ENCODE results near the gene POLR3E. TPM values are rescaled to one million over a fixed set of nuclear protein-coding genes. Genes with fewer than 3 reads are reported as not detected.

The POLR3E gene
- total and polyA plus RNA-seq, 11 donors, result 15.2 to 72.6 (median 31.3) TPM

DNA sequence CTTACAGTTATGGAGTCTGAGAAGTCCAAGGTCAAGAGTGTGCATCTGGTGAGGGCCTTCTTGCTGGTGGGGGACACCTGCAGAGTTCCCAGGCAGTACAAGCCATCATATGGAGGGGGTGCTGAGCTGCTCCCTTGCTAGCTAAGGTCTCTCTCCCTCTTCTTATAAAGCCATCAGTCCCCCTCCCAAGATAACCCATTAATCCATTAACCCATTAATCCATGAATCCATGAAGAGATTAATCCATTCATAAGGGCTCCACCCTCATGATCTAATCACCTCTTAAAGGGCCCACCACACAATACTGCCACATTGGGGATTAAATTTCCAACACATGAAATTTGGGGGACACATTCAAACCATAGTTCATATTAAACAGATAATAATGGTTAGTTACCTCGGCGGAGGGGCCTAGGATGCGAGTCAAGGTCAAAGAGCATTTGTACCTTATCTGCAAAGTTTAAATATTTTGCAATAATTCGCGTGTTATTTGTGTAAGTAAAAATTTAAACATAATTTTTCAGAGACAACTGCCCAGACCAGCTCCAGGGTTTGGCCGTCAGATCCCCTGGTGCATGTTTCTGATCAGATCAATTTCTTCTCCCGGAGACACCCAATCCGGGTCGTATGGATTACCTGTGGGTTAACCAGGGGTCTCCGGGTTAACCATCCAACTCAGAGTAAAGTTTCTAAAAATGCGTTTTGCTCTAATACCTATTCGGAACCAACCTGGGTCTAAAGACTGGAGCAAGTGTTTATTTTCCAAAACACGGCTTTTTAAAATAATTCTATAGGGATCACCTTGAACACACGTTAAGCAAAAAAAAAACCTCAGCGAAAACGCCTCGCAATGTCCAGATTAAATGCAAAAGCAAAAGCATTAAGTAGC, 740 bp upstream of the POLR3E start:
- Histone ChIP-seq H3K36me3 (peaks cover 0 to 3% (median 0%) of the 10 kb centered on the region in 9 donors), H3K9me3 (no peaks in the 10 kb centered on the region), H3K4me3 (peak overlapping the region; percentile 27 to 97 (median 78)), H3K27me3 (no peaks in the 10 kb centered on the region), H3K4me1 (peaks cover 0 to 33% (median 14%) of the 10 kb centered on the region in 12 donors), H3K27ac (peak overlapping the region in 7 of 12 donors; percentile 26 to 94 (median 48))
- no peak for DNase-seq
- TF ChIP-seq, protein P1, sequence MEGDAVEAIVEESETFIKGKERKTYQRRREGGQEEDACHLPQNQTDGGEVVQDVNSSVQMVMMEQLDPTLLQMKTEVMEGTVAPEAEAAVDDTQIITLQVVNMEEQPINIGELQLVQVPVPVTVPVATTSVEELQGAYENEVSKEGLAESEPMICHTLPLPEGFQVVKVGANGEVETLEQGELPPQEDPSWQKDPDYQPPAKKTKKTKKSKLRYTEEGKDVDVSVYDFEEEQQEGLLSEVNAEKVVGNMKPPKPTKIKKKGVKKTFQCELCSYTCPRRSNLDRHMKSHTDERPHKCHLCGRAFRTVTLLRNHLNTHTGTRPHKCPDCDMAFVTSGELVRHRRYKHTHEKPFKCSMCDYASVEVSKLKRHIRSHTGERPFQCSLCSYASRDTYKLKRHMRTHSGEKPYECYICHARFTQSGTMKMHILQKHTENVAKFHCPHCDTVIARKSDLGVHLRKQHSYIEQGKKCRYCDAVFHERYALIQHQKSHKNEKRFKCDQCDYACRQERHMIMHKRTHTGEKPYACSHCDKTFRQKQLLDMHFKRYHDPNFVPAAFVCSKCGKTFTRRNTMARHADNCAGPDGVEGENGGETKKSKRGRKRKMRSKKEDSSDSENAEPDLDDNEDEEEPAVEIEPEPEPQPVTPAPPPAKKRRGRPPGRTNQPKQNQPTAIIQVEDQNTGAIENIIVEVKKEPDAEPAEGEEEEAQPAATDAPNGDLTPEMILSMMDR (IDR thresholded peaks at IDR 0.05), result peak in 1 of 12 donors; percentile 7
- no peak for TF ChIP-seq POLR2A (IDR thresholded peaks at IDR 0.05)
- 3 to 7% (median 5%) methylated on average over 17 of the region's 17 CpGs for WGBS, 4 donors
- intact Hi-C loops (cut with DNase I), result loop anchor here in 9 of 10 donors (1.0 to 10.0 kb wide), 13 partner anchors 52 to 342 kb away; partner anchors contain the start of genes EEF2K (in 6 of the 9), PDZD9 (in 6 of the 9), MOSMO (in 4 of the 9) and UQCRC2 (in 2 of the 9)
- ATAC-seq, result peak in 1 of 4 donors; percentile 2

DNA sequence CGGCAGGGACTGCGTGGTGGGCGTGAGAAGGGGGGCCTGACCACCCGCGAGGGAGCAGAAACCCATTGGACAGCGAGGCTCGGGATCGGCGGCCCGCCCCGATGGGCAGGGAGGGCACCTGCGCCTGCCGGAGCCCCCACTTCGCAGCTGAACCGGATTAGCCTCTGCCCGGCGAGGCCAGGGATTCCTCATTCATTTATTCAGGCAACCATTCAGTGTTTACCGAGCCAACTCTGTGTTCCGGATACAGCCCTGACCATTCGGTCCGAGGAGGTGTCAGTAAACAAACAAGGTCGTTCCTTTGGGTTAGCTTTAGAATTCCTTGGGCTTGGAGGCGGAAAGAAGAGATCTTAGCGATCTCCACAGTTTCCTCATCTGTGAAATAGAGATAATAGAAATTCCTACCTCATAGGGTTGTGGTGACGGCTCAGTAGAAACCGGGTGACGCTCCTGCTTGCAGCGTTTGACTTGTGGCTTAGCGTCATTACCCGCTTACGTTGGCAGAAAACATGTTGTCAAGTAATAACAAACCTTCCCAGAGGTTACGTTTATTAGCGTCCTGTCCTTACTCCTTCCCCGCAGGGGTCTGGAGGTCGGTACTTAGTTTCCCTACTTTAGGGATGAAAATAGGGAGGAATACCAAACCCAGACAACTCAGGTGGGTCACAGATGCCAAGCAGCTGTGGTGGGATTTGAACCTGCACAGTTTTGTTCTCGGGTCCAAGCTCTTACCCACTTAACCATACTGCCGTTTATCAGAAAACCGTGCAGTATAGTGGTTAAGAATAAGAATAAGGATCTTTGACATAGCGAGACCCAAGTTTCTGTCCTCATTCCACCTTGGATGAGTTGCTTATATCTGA, 893 bp downstream of the POLR3E start:
- ATAC-seq, result peak; percentile 7 to 65 (median 45)
- H3K9me3 ChIP-seq, result no peaks in the 10 kb centered on the region
- DNase-seq, result peak in 4 of 5 donors; percentile 59 to 78 (median 68)

DNA sequence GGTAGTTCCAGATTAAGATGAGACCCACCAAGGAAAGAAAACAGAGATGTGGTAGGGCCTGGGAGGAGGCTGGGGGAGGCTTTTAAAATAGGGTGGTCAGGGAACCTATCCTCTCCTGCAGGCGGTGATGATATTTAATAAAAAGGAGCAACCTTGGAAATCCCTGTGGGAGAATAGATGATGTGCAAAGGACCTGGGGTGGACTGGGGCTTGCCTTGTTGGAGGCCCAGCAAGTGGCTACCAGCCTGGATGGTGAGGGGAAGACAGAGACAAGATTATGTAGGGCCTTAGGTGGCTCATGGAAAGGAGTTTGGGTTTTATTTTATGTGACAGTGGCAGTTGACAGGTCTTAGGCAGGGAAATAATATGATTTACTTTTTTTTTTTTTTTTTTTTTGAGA, 1.8 kb downstream of the POLR3E start:
- H3K27me3 ChIP-seq, result no peaks in the 10 kb centered on the region
- TF ChIP-seq, protein P1 (IDR thresholded peaks at IDR 0.05), result no peak
- TF ChIP-seq POLR2A (IDR thresholded peaks at IDR 0.05), result no peak
- intact Hi-C loops (cut with DNase I), result loop anchor here in 8 of 10 donors (2.0 to 10.0 kb wide), 9 partner anchors 54 to 346 kb away; partner anchors contain the start of genes PDZD9 (in 6 of the 8), MOSMO (in 4 of the 8), UQCRC2 (in 3 of the 8) and VWA3A (in 2 of the 8)
- WGBS, 4 donors, result 95 to 100% (median 99%) methylated on average over 1 of the region's 1 CpG
- DNase-seq, result no peak
- peak overlapping the region in 4 of 12 donors; percentile 79 to 97 (median 94) for H3K4me3 ChIP-seq
- H3K4me1 ChIP-seq, result peaks cover 0 to 33% (median 14%) of the 10 kb centered on the region in 12 donors
- peaks cover 0 to 27% (median 17%) of the 10 kb centered on the region in 9 donors for H3K36me3 ChIP-seq
- H3K27ac ChIP-seq, result peak overlapping the region in 6 of 12 donors; percentile 88 to 94 (median 91)
- no peak for ATAC-seq
- no peaks in the 10 kb centered on the region for H3K9me3 ChIP-seq

More for the DNA sequence above, 893 bp downstream of the POLR3E start:
- peaks cover 0 to 33% (median 14%) of the 10 kb centered on the region in 12 donors for H3K4me1 ChIP-seq
- peak overlapping the region; percentile 81 to 94 (median 90) for H3K27ac ChIP-seq
- H3K4me3 ChIP-seq, result peak overlapping the region; percentile 67 to 97 (median 82)
- WGBS, 4 donors, result 0 to 1% (median 1%) methylated on average over 21 to 39 of the region's 39 CpGs
- H3K36me3 ChIP-seq, result peaks cover 0 to 19% (median 10%) of the 10 kb centered on the region in 9 donors
- H3K27me3 ChIP-seq, result no peaks in the 10 kb centered on the region
- peak in 1 of 2 donors; percentile 21 for TF ChIP-seq POLR2A (IDR thresholded peaks at IDR 0.05)
- TF ChIP-seq, protein P1 (IDR thresholded peaks at IDR 0.05), result no peak
- intact Hi-C loops (cut with DNase I), result loop anchor here in 9 of 10 donors (1.0 to 10.0 kb wide), 14 partner anchors 53 to 345 kb away; partner anchors contain the start of genes EEF2K (in 6 of the 9), PDZD9 (in 6 of the 9), MOSMO (in 4 of the 9) and UQCRC2 (in 3 of the 9)
